IMR-90 (cell line): ENCODE measurements around the gene MFRP.

Experiments used
- BHLHE40 ChIP-seq: fragments of 150-350 bp; IDR thresholded peaks from 2 replicates; pipeline ENCODE4 v1.6.1; 2016; ENCODE audit warnings: mild to moderate bottlenecking, low read depth, low read length
- CEBPB ChIP-seq: IDR thresholded peaks from 2 replicates; pipeline ENCODE4 v1.6.1; 2012; ENCODE audit warnings: low read depth, low read length, improper control_type of control experiment
- CHD1 ChIP-seq: IDR thresholded peaks from 2 replicates; pipeline ENCODE4 v1.6.1; 2012; ENCODE audit warnings: low read depth, low read length, improper control_type of control experiment
- FOS ChIP-seq: fragments of 150-350 bp; IDR thresholded peaks from 2 replicates; pipeline ENCODE4 v1.6.1; 2016; ENCODE audit warnings: low read depth, low read length
- MXI1 ChIP-seq: IDR thresholded peaks from 2 replicates; pipeline ENCODE4 v1.6.1; 2012; ENCODE audit warnings: low read depth, mild to moderate bottlenecking, low read length, moderate library complexity, borderline replicate concordance
- NFE2L2 ChIP-seq: fragments of 150-350 bp; IDR thresholded peaks from 2 replicates; pipeline ENCODE4 v1.6.1; 2016; ENCODE audit warnings: low read depth, mild to moderate bottlenecking, low read length
- POLR2A ChIP-seq: IDR thresholded peaks from 2 replicates; pipeline ENCODE4 v1.6.1; 2012; ENCODE audit warnings: mild to moderate bottlenecking, low read depth, low read length
- RAD21 ChIP-seq: IDR thresholded peaks from 2 replicates; pipeline ENCODE4 v1.6.1; 2012; ENCODE audit warnings: low read length, improper control_type of control experiment
- RCOR1 ChIP-seq: IDR thresholded peaks from 2 replicates; pipeline ENCODE4 v1.6.1; 2012; ENCODE audit warnings: mild to moderate bottlenecking, low read length, improper control_type of control experiment; ENCODE audit not compliant: insufficient replicate concordance
- RFX5 ChIP-seq: IDR thresholded peaks from 2 replicates; pipeline ENCODE4 v1.8.0; 2012; ENCODE audit warnings: low read depth, mild to moderate bottlenecking, low read length, moderate library complexity
- SMC3 ChIP-seq: fragments of 150-350 bp; IDR thresholded peaks from 2 replicates; pipeline ENCODE4 v1.6.1; 2016; ENCODE audit warnings: low read depth, mild to moderate bottlenecking, antibody characterized with exemption, low read length, moderate library complexity
- TF ChIP-seq, protein P1 (sequence below): conservative IDR thresholded peaks from 2 replicates; pipeline ENCODE4 v1.5.1; 2012; ENCODE audit warnings: mild to moderate bottlenecking, low read depth, low read length, improper control_type of control experiment
- TF ChIP-seq, protein P2 (sequence below): fragments of 150-350 bp; IDR thresholded peaks from 2 replicates; pipeline ENCODE4 v1.6.1; 2017; ENCODE audit warnings: mild to moderate bottlenecking, antibody characterized with exemption, low read length, low read depth

DNA sequence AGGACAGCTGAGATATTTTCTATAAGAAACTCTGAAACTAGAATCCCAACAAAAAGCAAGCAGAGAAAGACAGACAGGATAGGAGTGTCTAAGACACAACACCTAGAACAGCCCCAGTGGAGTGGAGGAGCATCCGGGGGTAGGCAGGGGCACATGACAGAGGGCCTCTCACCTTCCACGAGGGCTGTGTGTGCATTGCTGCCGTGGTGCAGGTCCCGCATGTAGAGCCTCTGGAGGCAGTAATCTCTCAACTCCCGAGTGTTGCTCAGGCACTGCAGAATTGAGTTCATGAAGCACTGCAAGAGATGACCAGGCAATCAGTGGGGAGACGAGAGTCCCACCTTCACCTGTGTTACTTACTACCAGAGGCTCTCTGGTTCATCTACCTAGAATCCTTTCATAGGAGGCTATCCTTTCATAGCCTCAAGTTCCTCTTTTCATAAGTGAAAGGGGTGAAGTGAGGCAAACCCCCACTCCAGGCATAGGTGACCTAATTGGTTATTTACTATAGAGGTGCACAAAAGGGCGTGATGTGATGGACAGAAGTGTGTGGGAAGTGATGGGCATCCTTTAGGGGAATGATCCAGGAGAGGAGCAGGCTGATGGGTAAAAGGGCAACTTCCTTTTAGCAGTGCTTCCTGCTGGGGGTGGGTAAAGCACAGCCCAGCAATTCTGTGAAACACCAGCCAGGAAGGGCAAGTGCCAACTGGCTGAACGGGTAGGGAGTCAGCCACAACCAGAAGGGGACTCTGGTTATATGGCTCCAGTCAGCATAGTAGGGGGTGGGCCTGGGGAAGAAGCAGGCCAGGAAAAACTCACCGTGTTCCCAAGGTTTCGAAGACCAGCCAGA lies 13.1 kb upstream of the MFRP start:
- TF ChIP-seq RFX5, result no peak
- TF ChIP-seq, protein P1, sequence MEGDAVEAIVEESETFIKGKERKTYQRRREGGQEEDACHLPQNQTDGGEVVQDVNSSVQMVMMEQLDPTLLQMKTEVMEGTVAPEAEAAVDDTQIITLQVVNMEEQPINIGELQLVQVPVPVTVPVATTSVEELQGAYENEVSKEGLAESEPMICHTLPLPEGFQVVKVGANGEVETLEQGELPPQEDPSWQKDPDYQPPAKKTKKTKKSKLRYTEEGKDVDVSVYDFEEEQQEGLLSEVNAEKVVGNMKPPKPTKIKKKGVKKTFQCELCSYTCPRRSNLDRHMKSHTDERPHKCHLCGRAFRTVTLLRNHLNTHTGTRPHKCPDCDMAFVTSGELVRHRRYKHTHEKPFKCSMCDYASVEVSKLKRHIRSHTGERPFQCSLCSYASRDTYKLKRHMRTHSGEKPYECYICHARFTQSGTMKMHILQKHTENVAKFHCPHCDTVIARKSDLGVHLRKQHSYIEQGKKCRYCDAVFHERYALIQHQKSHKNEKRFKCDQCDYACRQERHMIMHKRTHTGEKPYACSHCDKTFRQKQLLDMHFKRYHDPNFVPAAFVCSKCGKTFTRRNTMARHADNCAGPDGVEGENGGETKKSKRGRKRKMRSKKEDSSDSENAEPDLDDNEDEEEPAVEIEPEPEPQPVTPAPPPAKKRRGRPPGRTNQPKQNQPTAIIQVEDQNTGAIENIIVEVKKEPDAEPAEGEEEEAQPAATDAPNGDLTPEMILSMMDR, result no peak
- TF ChIP-seq POLR2A, result no peak
- TF ChIP-seq NFE2L2, result no peak
- TF ChIP-seq, protein P2, sequence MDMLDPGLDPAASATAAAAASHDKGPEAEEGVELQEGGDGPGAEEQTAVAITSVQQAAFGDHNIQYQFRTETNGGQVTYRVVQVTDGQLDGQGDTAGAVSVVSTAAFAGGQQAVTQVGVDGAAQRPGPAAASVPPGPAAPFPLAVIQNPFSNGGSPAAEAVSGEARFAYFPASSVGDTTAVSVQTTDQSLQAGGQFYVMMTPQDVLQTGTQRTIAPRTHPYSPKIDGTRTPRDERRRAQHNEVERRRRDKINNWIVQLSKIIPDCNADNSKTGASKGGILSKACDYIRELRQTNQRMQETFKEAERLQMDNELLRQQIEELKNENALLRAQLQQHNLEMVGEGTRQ, result no peak
- no peak for TF ChIP-seq SMC3
- no peak for TF ChIP-seq RAD21
- no peak for TF ChIP-seq BHLHE40
- no peak for TF ChIP-seq FOS
- no peak for TF ChIP-seq RCOR1
- TF ChIP-seq CEBPB, result no peak
- TF ChIP-seq MXI1, result no peak
- no peak for TF ChIP-seq CHD1
